HepG2 (cell line): ENCODE results near the gene ASMT. TPM values are rescaled to one million over a fixed set of nuclear protein-coding genes. Genes with fewer than 3 reads are reported as not detected.

Experiments used
- ATAC-seq: fragments of 200-7000 bp; cut with Tn5 transposase; 3 replicates; pipeline ENCODE4 v1.9.1; 2020; ENCODE audit warnings: mild to moderate bottlenecking, moderate library complexity
- BruUV-seq: library from RNA; stranded (reverse); fragments of 400-500 nt; replicated peaks from 2 replicates; lab custom pipeline; 2021; lab: Mats Ljungman, UMichigan
- CTCF ChIA-PET: fragments of 300-600 bp; formaldehyde crosslinking; extraction: SDS; loops from one replicate; lab custom pipeline; 2021; ENCODE audit warnings: low total read pairs, inconsistent platforms, low intra/inter-chr PET ratio; lab: Yijun Ruan, JAX
- POLR2A ChIA-PET: fragments of 350-600 bp; sonication (Branson Sonifier 250); formaldehyde crosslinking; loops from one replicate; lab custom pipeline; 2020; ENCODE audit warnings: antibody characterized with exemption, inconsistent platforms; lab: Yijun Ruan, JAX
- DNase-seq: peaks from one replicate; pipeline ENCODE4 v3.0.0-alpha.2; 2015; ENCODE audit warnings: low spot score
- FAIRE-seq: peaks from 3 replicates; lab custom pipeline; 2011; peaks lifted over from hg19 to GRCh38; lab: Jason Lieb, UNC
- H2AFZ ChIP-seq: one replicate; pipeline ENCODE4 v1.6.1; 2011; ENCODE audit warnings: low read length, inconsistent platforms
- H3K27ac ChIP-seq: fragments of 300-600 bp; 3 replicates; pipeline ENCODE4 v1.8.0; 2011; ENCODE audit warnings: mixed run types, mild to moderate bottlenecking, mixed read lengths, low read length, inconsistent platforms; ENCODE audit not compliant: insufficient read depth; ENCODE audit errors: extremely low read length
- H3K27me3 ChIP-seq, 2 experiments: fragments of 200-600 bp in 1 of 2; 2 replicates in 1 of 2; 3 replicates in 1 of 2; pipeline versions ENCODE4 v1.6.0 to v1.8.0; 2011; ENCODE audit warnings: low read length in 2 of 2, mild to moderate bottlenecking in 2 of 2, moderate library complexity in 2 of 2, inconsistent platforms in 1 of 2; ENCODE audit not compliant: insufficient read depth in 2 of 2, control insufficient read depth in 1 of 2
- H3K36me3 ChIP-seq, 2 experiments: fragments of 200-600 bp in 1 of 2; replicated peaks in 1 of 2; 2 replicates in 1 of 2; 3 replicates in 1 of 2; pipeline versions ENCODE4 v1.5.1 to v1.8.0; 2011; ENCODE audit warnings: low read length in 2 of 2, inconsistent platforms in 1 of 2; ENCODE audit not compliant: insufficient read depth in 2 of 2, control insufficient read depth in 1 of 2
- H3K4me1 ChIP-seq: 2 replicates; pipeline ENCODE4 v1.5.1; 2012; ENCODE audit warnings: low read length, inconsistent platforms; ENCODE audit not compliant: insufficient read depth
- H3K4me2 ChIP-seq: 2 replicates; pipeline ENCODE4 v1.6.0; 2011; ENCODE audit warnings: low read depth, low read length, inconsistent platforms
- H3K4me3 ChIP-seq, 3 experiments: fragments of 200-600 bp in 1 of 3; sonication (generic), shearing (Covaris generic) in 1 of 3; replicated peaks in 1 of 3; 2 replicates each; pipeline ENCODE4 v1.5.1; 2011 to 2016; ENCODE audit warnings: low read length in 3 of 3, inconsistent platforms in 2 of 3, low read depth in 2 of 3, mild to moderate bottlenecking in 2 of 3, control low read depth in 1 of 3, mixed read lengths in 1 of 3; ENCODE audit not compliant: insufficient read depth in 1 of 3
- H3K79me2 ChIP-seq: one replicate; pipeline ENCODE4 v1.6.1; 2011; ENCODE audit warnings: low read length, inconsistent platforms; ENCODE audit not compliant: insufficient read depth
- H3K9ac ChIP-seq: 2 replicates; pipeline ENCODE4 v1.6.0; 2011; ENCODE audit warnings: mild to moderate bottlenecking, low read depth, low read length, inconsistent platforms; ENCODE audit not compliant: insufficient read depth
- H3K9me3 ChIP-seq: 2 replicates; pipeline ENCODE4 v1.5.1; 2012; ENCODE audit warnings: mild to moderate bottlenecking, low read length
- H4K20me1 ChIP-seq: 2 replicates; pipeline ENCODE4 v1.6.0; 2011; ENCODE audit warnings: inconsistent platforms, mild to moderate bottlenecking, low read length, moderate library complexity; ENCODE audit not compliant: insufficient read depth
- ATF4 ChIP-seq, 2 experiments: fragments of 450-650 bp in 1 of 2; sonication (generic) in 1 of 2; formaldehyde crosslinking; IDR thresholded peaks; 2 replicates each; pipeline versions ENCODE4 v1.5.0 to v1.8.0; 2020 to 2022; ENCODE audit warnings: mild to moderate bottlenecking in 1 of 2, missing genetic modification reagents in 1 of 2
- FOSL2 ChIP-seq: sonication (generic); formaldehyde crosslinking; IDR thresholded peaks from 2 replicates; pipeline ENCODE4 v1.4.0; 2020; ENCODE audit warnings: missing genetic modification reagents
- HNF1B ChIP-seq: sonication (generic); formaldehyde crosslinking; IDR thresholded peaks from 2 replicates; pipeline ENCODE4 v1.5.1; 2020; ENCODE audit warnings: mild to moderate bottlenecking, moderate library complexity, missing genetic modification reagents
- SMC3 ChIP-seq: IDR thresholded peaks from 2 replicates; pipeline ENCODE4 v1.6.1; 2011; ENCODE audit warnings: low read length, improper control_type of control experiment
- XRCC5 ChIP-seq: fragments of 200-400 bp; formaldehyde crosslinking; optimal IDR thresholded peaks from 2 replicates; pipeline ENCODE3; 2017; ENCODE audit warnings: mild to moderate bottlenecking, low read length
- ZBTB10 ChIP-seq: sonication (generic); formaldehyde crosslinking; IDR thresholded peaks from 2 replicates; pipeline ENCODE4 v1.4.0; 2020; ENCODE audit warnings: missing genetic modification reagents, borderline replicate concordance
- ZBTB4 ChIP-seq: sonication (generic); formaldehyde crosslinking; IDR thresholded peaks from 2 replicates; pipeline ENCODE4 v1.4.0; 2020; ENCODE audit warnings: missing genetic modification reagents, mild to moderate bottlenecking, borderline replicate concordance
- ZBTB42 ChIP-seq: sonication (generic); formaldehyde crosslinking; IDR thresholded peaks from 2 replicates; pipeline ENCODE4 v1.5.0; 2020; ENCODE audit warnings: mild to moderate bottlenecking, missing genetic modification reagents
- WGBS: methylation state at CpG from one replicate; pipeline ENCODE4 v1.1.6; 2017; ENCODE audit warnings: low lambda C conversion rate; 5-methylcytosine and 5-hydroxymethylcytosine counted together
- in situ Hi-C: cut with HindIII; loops from 2 replicates; pipeline ENCODE4 v1.10.0; 2017; ENCODE audit warnings: low pct_unique_long_range_greater_than_20kb; ENCODE audit not compliant: extremely low pct_ligation_motif_present
- intact Hi-C: fragments of 100-400 bp; cut with micrococcal nuclease; formaldehyde crosslinking; loops from one replicate; pipeline ENCODE4 v1.10.0; 2022; ENCODE audit not compliant: unreplicated experiment
- polyA plus RNA-seq, 8 experiments: library from polyadenylated mRNA; depleted of rRNA in 3 of 8; stranded (reverse) in 7 of 8; unstranded in 1 of 8; fragments of >200 nt; fragmentation: Illumina TruSeq in 4 of 8; extraction: Trizol in 4 of 8; gene quantifications; 2 replicates each; pipeline versions ENCODE4 v1.2.1 to v1.2.3, GENCODE V29; 2011 to 2016; ENCODE audit warnings: low read depth in 4 of 8, missing spikeins in 1 of 8, mixed read lengths in 1 of 8; ENCODE audit not compliant: insufficient read depth in 1 of 8
- total RNA-seq, 5 experiments: library from RNA; depleted of rRNA; stranded (reverse); fragments of >200 nt; fragmentation: Illumina TruSeq; extraction: Trizol; gene quantifications; 2 replicates each; pipeline ENCODE4 v1.2.3, GENCODE V29; 2016; ENCODE audit warnings: low read depth in 1 of 5

Gene ASMT
- total and polyA plus RNA-seq, 2 of the 13 experiments (the other 11 are each of a cell fraction or from before 2014, with no cell fraction given): 0.04 TPM; not detected in 1

- in situ Hi-C loops: no loop called here
- no peak for FAIRE-seq
- WGBS: 97% methylated on average over 12 of the region's 12 CpGs
Observed at GRCh38 chrX:1602299-1602698, 12.6 kb upstream of the ASMT start.

More at GRCh38 chrX:1602299-1602698, 12.6 kb upstream of the ASMT start:
- Histone ChIP-seq H3K9ac (no peak overlapping the region), H3K27ac (no peak overlapping the region), H3K4me1 (no peaks in the 10 kb centered on the region), H3K36me3 (peaks cover 24 to 51% of the 10 kb centered on the region in 2 experiments; a peak in 4 of 5 replicates), H2AFZ (no peak overlapping the region), H3K79me2 (no peaks in the 10 kb centered on the region), H3K27me3 (no peaks in the 10 kb centered on the region), H3K9me3 (no peaks in the 10 kb centered on the region), H4K20me1 (peaks cover 6% of the 10 kb centered on the region; the same call in 1 of the 2 replicates), H3K4me3 (no peak overlapping the region), H3K4me2 (no peak overlapping the region)
- intact Hi-C loops: no loop called here
- DNase-seq: no peak
- no peak for TF ChIP-seq XRCC5
- no peak for TF ChIP-seq ZBTB42 (CRISPR knock-in tag)
- TF ChIP-seq ZBTB10 (CRISPR knock-in tag): no peak
- TF ChIP-seq ATF4 (CRISPR knock-in tag; IDR thresholded peaks at IDR 0.05): no peak
- no peak for TF ChIP-seq SMC3
- no peak for TF ChIP-seq FOSL2
- no peak for TF ChIP-seq HNF1B (CRISPR knock-in tag)
- no peak for TF ChIP-seq ZBTB4 (CRISPR knock-in tag)
- ATAC-seq: no peak
- BruUV-seq: no TSS peak
- ChIA-PET CTCF (no interaction called here), POLR2A (no interaction called here)
